Mucosa of rectum (tissue), 2 donors: ENCODE measurements around the gene MCRS1.

ENCODE experiments used
- H3K27ac ChIP-seq, 2 donors: one replicate each; pipeline ENCODE4 v1.7.0; 2013; ENCODE audit warnings: inconsistent platforms in 2 of 2, low read depth in 2 of 2, low read length in 2 of 2
- H3K27me3 ChIP-seq, 2 donors: one replicate each; pipeline ENCODE4 v1.7.0; 2013; ENCODE audit warnings: low read length in 2 of 2; ENCODE audit not compliant: control insufficient read depth in 2 of 2, insufficient read depth in 2 of 2
- H3K36me3 ChIP-seq, 2 donors: one replicate each; pipeline ENCODE4 v1.7.0; 2013; ENCODE audit warnings: low read length in 2 of 2; ENCODE audit not compliant: control insufficient read depth in 2 of 2, insufficient read depth in 2 of 2
- H3K4me1 ChIP-seq, 2 donors: one replicate each; pipeline ENCODE4 v1.7.0; 2013; ENCODE audit warnings: low read length in 2 of 2, mild to moderate bottlenecking in 1 of 2; ENCODE audit not compliant: control insufficient read depth in 2 of 2, insufficient read depth in 2 of 2
- H3K4me3 ChIP-seq, 2 donors: one replicate each; pipeline ENCODE4 v1.7.0; 2013; ENCODE audit warnings: low read length in 2 of 2
- H3K9ac ChIP-seq, 2 donors: one replicate each; pipeline ENCODE4 v1.7.0; 2013; ENCODE audit warnings: low read length in 2 of 2, low read depth in 1 of 2, mild to moderate bottlenecking in 1 of 2
- H3K9me3 ChIP-seq, 2 donors: one replicate each; pipeline ENCODE4 v1.7.0; 2013; ENCODE audit warnings: low read length in 2 of 2; ENCODE audit not compliant: control insufficient read depth in 2 of 2
- donor health status: healthy.
- donor health status: Normal muscosa, but diverticular disease.

The MCRS1 gene

DNA sequence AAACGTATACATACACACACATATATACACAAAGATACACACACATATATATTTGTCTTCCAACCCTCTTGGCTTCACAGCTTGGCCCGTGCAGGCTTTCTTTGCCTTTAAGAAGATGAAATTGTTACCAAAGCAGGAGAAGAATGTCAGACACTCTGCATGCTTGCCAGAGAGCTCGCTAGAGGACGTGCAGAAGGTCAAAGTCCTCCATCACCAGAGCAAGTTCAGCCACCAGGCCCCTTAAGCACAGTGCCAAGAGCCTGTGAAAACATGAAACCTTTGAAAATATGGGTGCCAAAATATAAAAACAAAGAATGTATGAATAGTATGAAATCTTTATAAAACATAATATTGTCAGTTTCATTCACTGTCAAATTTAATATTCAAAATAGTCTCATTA is 14.9 kb upstream of the MCRS1 start:
- H3K9me3 ChIP-seq = no peaks in the 10 kb centered on the region
- no peak overlapping the region for H3K4me3 ChIP-seq
- H3K9ac ChIP-seq = no peak overlapping the region
- no peaks in the 10 kb centered on the region for H3K36me3 ChIP-seq
- no peak overlapping the region for H3K27ac ChIP-seq
- H3K27me3 ChIP-seq = no peaks in the 10 kb centered on the region
- peaks cover 0 to 2% of the 10 kb centered on the region in 2 donors for H3K4me1 ChIP-seq

DNA sequence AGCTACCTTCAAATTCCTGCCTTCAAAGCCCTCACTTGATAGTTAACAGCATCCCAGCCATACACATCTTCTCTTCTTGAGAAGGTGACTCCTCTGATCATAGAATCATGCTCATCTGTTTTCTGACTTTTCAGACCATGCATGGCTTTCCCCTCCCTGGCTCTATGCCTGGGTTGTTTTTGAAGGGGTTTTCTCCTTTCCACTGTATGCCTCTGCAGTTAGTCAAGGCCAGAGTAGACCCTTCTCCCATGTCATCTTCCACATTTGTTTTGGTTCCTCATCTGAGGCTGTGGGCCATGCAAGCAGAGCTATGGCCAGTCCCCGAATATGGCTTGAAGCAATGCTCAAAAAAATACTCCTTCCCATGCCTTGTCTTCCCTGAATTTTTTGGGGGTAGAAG is 14.3 kb upstream of the MCRS1 start:
- H3K27ac ChIP-seq = no peak overlapping the region
- no peak overlapping the region for H3K9ac ChIP-seq
- H3K36me3 ChIP-seq = peaks cover 0 to 4% of the 10 kb centered on the region in 2 donors
- no peaks in the 10 kb centered on the region for H3K9me3 ChIP-seq
- no peaks in the 10 kb centered on the region for H3K27me3 ChIP-seq
- peaks cover 0 to 2% of the 10 kb centered on the region in 2 donors for H3K4me1 ChIP-seq
- no peak overlapping the region for H3K4me3 ChIP-seq

DNA sequence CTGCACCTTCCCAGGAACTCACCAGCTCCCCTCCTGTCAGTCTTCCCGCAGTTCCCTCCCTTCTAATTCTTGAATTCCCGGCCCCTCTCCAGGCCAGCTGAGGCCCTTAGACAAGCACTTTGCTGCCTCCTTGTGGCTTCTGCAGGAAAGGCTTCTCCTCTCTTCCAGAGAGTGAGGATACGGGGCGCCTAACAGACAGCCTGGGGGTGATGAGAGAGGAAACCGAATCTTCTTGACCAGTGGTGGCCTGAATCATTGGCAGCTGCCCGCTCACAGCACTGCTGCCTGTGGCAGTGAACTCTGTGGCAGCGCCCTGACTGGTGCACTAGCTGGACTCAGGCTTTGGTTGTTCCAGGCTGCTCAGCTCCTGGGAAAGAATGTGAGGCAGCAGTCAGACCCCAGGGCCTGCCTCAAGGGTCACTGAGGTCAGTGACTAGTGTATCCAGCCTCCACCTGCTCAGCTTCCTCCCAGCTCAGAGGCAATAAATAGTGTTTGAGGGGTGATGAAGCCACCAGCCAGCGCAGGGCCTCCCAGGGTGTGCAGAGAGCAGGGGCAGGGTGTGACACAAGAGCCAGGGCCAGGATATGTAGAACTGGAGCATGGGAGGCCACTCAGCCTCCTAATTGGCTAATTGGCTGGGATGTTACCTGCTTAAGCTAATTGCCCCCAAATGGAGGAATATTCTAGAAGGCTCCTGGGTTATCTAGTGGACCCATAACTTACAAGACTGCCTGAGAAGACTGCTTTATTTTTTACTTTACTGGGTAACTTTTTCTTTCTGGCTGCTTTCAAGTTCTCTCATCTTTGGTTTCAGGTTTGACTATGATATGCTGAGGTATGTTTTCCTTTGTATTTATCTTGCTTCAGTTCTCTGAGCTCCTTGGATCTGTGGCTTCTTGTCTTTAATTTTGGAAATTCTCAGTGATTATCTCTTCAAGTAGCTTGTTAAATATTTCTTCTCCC is 12.9 kb upstream of the MCRS1 start:
- Histone ChIP-seq H3K4me3 (no peak overlapping the region), H3K4me1 (peaks cover 0 to 2% of the 10 kb centered on the region in 2 donors), H3K27me3 (no peaks in the 10 kb centered on the region), H3K36me3 (peaks cover 0 to 4% of the 10 kb centered on the region in 2 donors), H3K9me3 (no peaks in the 10 kb centered on the region), H3K9ac (no peak overlapping the region), H3K27ac (no peak overlapping the region)

- H3K9ac ChIP-seq = no peak overlapping the region
- H3K4me3 ChIP-seq = no peak overlapping the region
- H3K27me3 ChIP-seq = no peaks in the 10 kb centered on the region
- peaks cover 0 to 7% of the 10 kb centered on the region in 2 donors for H3K36me3 ChIP-seq
- peaks cover 0 to 2% of the 10 kb centered on the region in 2 donors for H3K4me1 ChIP-seq
- no peak overlapping the region for H3K27ac ChIP-seq
- H3K9me3 ChIP-seq = no peaks in the 10 kb centered on the region
These were observed 10.7 kb upstream of the MCRS1 start for GRCh38 chr12:49578471-49579112.

GRCh38 chr12:49577589-49578315 is 9.8 kb upstream of the MCRS1 start:
- Histone ChIP-seq H3K9me3 (no peaks in the 10 kb centered on the region), H3K27ac (no peak overlapping the region), H3K9ac (no peak overlapping the region), H3K4me3 (no peak overlapping the region), H3K36me3 (peaks cover 0 to 7% of the 10 kb centered on the region in 2 donors), H3K27me3 (no peaks in the 10 kb centered on the region), H3K4me1 (peaks cover 0 to 2% of the 10 kb centered on the region in 2 donors)

DNA sequence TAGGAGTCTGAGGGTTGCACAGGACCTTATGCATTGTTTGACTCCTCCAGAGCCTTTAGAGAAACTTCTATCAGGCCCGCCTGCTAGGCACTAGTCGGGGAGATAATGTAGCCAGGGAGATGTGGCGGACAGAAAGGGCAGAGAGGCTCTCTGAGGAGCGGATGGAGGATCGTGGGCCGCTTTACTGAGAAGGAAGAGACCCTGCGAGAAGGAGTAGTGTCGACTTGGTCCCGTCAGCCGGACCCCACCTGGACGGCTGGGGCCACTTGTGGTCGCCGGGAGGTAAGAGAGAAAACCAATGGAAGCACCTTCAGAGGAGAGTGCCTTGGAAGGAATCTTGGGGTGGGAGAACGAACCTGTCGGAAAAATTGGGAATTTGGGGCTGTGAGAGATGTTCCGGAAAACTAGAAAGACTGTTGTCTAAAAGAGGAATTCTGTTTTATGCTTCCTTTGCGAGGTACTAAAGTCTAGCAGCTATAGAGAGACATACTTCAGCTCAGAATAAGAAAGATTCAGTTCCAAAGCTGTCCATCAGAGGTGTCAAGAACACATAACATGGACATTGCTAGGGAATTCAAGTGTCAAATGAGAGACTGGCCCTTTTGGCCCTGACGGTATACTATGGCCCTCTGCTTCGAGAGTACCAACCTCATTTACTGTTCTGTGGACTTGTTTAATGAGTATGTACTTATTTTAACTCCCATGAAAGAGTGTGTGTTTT is 660 bp upstream of the MCRS1 start:
- Histone ChIP-seq H3K9me3 (no peaks in the 10 kb centered on the region), H3K4me1 (peaks cover 16 to 19% of the 10 kb centered on the region in 2 donors), H3K27ac (peak overlapping the region in 1 of 2 donors; percentile 93), H3K4me3 (peak overlapping the region; percentile 94 to 99), H3K9ac (peak overlapping the region; percentile 92 to 97), H3K27me3 (no peaks in the 10 kb centered on the region), H3K36me3 (peaks cover 16 to 22% of the 10 kb centered on the region in 2 donors)

DNA sequence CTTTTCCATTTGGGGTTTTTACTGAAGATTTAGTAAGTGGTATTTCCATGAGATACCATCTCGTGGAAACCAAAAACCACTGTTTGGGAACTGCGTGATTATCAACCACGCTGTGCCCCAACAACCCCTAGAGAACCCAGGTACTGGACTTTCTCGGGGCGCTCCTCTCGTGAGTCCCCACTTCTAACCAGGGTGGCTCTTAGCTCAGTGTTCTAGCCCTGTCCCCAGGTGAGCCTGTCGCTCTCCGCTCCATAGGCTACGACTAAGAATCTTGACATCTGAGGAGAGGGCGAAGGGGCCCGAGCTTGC is 686 bp downstream of the MCRS1 start:
- H3K27ac ChIP-seq = no peak overlapping the region
- H3K4me1 ChIP-seq = peaks cover 16 to 19% of the 10 kb centered on the region in 2 donors
- peaks cover 29 to 35% of the 10 kb centered on the region in 2 donors for H3K36me3 ChIP-seq
- peak overlapping the region; percentile 94 to 99 for H3K4me3 ChIP-seq
- H3K9ac ChIP-seq = peak overlapping the region; percentile 92 to 97
- no peaks in the 10 kb centered on the region for H3K9me3 ChIP-seq
- no peaks in the 10 kb centered on the region for H3K27me3 ChIP-seq

DNA sequence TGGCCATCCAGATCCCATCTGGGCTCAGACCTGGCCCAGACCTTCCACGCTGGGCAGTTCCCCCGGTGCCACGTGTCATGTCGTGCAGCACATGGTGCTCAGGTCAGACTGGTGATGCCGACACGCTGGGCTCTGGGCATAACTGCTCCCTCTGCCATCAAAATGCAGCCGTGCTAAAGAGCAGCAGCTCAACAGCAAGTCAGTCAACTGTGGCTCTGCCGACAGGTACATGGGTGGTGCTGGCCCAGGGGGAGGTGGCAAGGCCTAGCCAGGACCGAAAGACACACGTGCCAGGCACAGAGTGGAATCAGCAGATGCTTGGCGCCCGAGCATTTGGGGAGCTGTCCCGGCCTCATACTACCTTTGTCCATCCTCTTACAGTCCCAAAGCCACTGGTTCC is 1.6 kb downstream of the MCRS1 start:
- no peak overlapping the region for H3K9ac ChIP-seq

GRCh38 chr12:49565406-49566265 is 2.3 kb downstream of the MCRS1 start:
- Histone ChIP-seq H3K4me1 (peaks cover 16 to 19% of the 10 kb centered on the region in 2 donors), H3K27ac (no peak overlapping the region), H3K9ac (no peak overlapping the region), H3K36me3 (peaks cover 39 to 50% of the 10 kb centered on the region in 2 donors), H3K4me3 (no peak overlapping the region), H3K9me3 (no peaks in the 10 kb centered on the region), H3K27me3 (no peaks in the 10 kb centered on the region)

More for the DNA sequence above, 1.6 kb downstream of the MCRS1 start:
- Histone ChIP-seq H3K4me1 (peaks cover 16 to 19% of the 10 kb centered on the region in 2 donors), H3K36me3 (peaks cover 34 to 43% of the 10 kb centered on the region in 2 donors), H3K27me3 (no peaks in the 10 kb centered on the region), H3K4me3 (peak overlapping the region in 1 of 2 donors; percentile 99), H3K27ac (no peak overlapping the region), H3K9me3 (no peaks in the 10 kb centered on the region)
